GM12865 (cell line): ENCODE data around the gene CD93.

Experiments
- DNase-seq: peaks from one replicate; pipeline ENCODE4 v3.0.0; 2010; ENCODE audit warnings: low read depth
- H3K4me3 ChIP-seq: 2 replicates; pipeline ENCODE4 v1.5.1; 2011; ENCODE audit warnings: mild to moderate bottlenecking, low read depth, low read length, control low read depth
- TF ChIP-seq, protein P1 (sequence below): IDR thresholded peaks from 2 replicates; pipeline ENCODE4 v1.5.1; 2011; ENCODE audit warnings: low read length, control low read depth, low read depth, inconsistent platforms; ENCODE audit not compliant: insufficient read depth; ENCODE audit errors: missing control alignments

Gene CD93

DNA sequence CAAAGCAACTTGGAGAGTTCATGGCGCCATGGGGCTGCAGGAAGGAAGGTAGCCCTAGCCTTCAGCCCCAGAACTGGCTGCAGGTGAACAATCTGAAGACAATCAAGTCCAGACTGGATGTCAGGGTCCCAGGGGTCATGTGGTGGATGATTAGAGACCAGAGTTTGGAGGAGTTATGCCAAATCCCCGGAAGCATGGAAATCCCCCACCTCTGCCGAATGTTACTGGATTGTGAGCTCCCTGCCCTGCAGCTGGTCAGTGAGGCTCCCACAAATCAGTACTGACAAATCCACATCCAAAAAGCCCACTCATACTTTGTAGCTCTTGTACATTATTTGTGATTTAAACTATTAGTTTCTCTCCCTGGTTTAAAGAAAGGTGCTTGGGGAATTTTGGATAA lies 21.3 kb upstream of the CD93 start:
- H3K4me3 ChIP-seq: no peak overlapping the region
- TF ChIP-seq, protein P1, sequence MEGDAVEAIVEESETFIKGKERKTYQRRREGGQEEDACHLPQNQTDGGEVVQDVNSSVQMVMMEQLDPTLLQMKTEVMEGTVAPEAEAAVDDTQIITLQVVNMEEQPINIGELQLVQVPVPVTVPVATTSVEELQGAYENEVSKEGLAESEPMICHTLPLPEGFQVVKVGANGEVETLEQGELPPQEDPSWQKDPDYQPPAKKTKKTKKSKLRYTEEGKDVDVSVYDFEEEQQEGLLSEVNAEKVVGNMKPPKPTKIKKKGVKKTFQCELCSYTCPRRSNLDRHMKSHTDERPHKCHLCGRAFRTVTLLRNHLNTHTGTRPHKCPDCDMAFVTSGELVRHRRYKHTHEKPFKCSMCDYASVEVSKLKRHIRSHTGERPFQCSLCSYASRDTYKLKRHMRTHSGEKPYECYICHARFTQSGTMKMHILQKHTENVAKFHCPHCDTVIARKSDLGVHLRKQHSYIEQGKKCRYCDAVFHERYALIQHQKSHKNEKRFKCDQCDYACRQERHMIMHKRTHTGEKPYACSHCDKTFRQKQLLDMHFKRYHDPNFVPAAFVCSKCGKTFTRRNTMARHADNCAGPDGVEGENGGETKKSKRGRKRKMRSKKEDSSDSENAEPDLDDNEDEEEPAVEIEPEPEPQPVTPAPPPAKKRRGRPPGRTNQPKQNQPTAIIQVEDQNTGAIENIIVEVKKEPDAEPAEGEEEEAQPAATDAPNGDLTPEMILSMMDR: no peak
- no peak for DNase-seq

DNA sequence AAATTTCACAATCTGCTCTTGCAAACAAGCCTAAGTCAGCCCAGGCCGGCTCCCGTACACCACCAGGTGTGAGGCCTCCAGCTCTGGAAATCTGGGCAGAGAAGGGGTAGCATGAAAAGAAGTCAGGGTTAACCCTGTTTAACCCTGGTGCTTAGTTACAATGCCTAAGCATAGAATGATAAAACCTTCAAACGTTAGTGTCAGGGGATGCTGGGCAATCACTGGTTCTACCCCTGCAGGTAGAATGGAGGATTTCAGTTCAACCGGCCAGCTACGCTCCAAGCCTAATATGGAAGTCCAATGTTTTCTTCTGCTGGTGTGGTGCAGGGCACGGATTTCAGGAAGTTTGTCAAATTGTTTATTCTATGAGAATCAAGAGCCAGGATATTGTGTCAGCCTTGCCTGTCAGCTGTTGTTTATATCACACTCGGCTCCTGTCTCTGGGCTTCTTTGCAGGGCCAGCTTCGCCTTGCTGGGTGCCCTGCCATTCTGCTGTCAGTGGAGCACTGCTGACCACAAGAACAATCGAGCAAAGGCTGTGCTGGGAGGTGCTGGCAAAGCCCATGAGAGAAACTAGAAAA lies 20.2 kb upstream of the CD93 start:
- DNase-seq: no peak

DNA sequence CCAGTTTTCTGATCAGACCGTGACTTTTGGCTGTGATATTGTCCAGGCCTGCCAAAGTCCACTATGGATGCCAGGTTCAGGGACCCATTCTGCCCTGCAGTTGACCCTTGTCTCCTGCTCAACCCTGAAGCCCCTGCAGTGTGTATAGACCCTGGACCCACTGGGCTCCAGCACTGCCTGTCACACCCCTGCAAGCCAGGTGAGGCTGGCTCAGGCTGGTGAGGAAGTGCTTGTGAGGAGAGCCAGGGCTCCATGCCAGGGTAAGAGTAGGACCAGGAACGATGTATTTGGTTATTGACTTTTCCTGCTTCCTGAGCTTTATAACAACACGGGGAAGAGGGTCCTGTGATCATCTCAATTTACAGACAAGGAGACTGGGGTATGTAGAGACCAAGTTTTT lies 19.1 kb upstream of the CD93 start:
- DNase-seq: no peak
- no peak overlapping the region for H3K4me3 ChIP-seq
- TF ChIP-seq, protein P1: no peak

More for the DNA sequence above, 20.2 kb upstream of the CD93 start:
- H3K4me3 ChIP-seq: no peak overlapping the region
- TF ChIP-seq, protein P1: no peak

DNA sequence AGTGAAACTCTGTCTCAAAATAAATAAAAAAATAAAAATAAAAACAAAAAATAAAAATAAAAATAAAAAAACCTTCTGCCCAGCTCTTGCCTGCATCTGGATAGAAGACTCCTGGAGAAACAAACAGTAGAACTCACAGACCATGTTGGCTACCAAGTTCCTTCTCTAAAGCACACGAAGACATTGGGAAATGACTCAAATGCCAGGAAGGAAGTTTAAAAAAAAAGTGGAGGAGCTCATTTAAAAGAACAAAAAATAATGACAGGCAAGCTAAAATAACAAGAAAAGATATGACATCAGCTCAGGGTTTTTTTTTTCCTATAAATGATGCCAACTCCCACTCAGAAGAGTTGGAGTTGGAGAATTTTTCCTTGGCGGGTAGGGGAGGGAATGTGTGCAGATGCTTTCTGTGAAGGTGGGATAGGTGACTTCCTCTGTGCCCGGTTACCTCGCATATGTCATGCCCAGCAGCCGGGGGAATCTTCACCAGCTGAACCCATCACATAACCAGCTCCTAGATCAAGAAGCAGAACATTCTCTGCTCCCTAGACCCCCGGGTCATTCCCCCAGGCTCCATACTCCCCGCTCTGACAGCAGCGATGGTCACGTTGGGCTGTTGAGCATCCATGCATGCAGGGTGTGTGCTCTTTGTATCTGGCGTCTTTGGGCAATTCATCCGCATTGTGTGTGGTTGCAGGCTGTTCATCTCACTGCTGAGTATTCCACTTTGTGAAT lies 17.3 kb upstream of the CD93 start:
- TF ChIP-seq, protein P1: no peak

DNA sequence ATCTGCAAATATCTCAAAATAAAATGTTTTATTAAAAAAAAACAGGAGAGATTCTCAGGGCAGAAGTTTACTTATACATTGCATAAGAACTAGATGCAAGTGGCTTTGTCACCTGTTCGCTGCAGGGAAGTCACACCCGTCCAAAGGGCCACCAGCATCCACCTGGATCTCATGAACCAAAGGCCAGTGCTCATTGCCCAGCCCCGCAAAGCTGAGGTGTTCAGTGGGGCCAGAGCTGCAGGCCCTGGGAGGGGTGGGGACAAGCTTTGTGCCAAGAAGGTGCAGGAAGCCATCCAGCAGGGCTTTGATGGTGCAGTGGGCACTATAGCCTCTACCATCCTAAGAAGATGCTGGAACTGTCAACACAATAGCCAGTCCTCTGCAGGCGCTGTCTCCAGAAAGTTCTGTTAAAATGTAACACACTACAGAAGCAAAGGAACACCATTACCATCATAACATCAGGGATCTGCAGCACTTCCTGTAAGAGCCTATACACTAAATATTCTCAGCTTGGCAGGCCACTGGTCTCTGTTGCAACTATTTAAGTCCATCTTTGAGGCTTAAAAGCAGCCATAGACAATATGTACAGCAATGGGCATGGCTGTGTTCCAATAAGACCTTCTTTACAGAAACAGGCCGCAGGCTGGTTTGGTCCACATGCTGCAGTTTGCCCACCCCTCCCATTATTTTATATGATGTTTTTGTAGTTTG lies 15.7 kb upstream of the CD93 start:
- no peak overlapping the region for H3K4me3 ChIP-seq
- no peak for DNase-seq
- TF ChIP-seq, protein P1: no peak

More for the DNA sequence above, 17.3 kb upstream of the CD93 start:
- H3K4me3 ChIP-seq: no peak overlapping the region
- no peak for DNase-seq

DNA sequence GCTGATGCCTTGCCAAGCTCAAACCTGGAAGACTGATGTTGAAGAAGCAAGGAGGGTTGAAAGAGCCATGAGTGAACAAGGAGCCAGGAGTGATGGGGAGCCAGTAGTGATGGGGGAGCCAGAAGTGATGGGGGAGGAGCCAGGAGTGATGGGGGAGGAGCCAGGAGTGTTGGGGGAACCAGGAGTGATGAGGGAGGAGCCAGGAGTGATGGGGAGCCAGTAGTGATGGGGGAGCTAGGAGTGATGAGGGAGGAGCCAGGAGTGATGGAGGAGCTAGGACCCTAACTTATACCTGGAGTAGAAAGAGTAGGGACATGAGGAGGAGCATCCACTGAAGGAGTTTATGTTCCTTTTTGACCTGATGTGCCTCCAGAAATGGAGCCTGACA lies 14.6 kb upstream of the CD93 start:
- TF ChIP-seq, protein P1: no peak
- H3K4me3 ChIP-seq: no peak overlapping the region
- DNase-seq: no peak
